ENCODE measurements around the gene CC2D1A.

- TF ChIP-seq FOXM1 (IDR thresholded peaks at IDR 0.05; ENCODE audit: low read depth) (no peak), MAX (IDR thresholded peaks at IDR 0.05; ENCODE audit: low read depth) (no peak), USF1 (IDR thresholded peaks at IDR 0.05; ENCODE audit: borderline replicate concordance, low read depth) (no peak), RAD21 (IDR thresholded peaks at IDR 0.05; ENCODE audit: low read length) (no peak), CTCF (IDR thresholded peaks at IDR 0.05) (no peak), ZBTB33 (IDR thresholded peaks at IDR 0.05; ENCODE audit: borderline replicate concordance, low read depth) (no peak), GABPA (IDR thresholded peaks at IDR 0.05; ENCODE audit: low read depth) (no peak), NFIC (IDR thresholded peaks at IDR 0.05; ENCODE audit: borderline replicate concordance) (no peak), RFX5 (IDR thresholded peaks at IDR 0.05; ENCODE audit: low read length) (no peak), SMC3 (IDR thresholded peaks at IDR 0.05; ENCODE audit: low read depth, low read length) (no peak), USF2 (IDR thresholded peaks at IDR 0.05; ENCODE audit: borderline replicate concordance, low read depth, low read length) (no peak)
Measured at GRCh38 chr19:13920524-13920923, 14.5 kb downstream of the CC2D1A start.
